H1 (cell line): ENCODE measurements around the gene MR1. TPM values are rescaled to one million over a fixed set of nuclear protein-coding genes. Genes with fewer than 3 reads are reported as not detected.

Experiments
- CTCF ChIA-PET: fragments of 300-600 bp; sonication (Branson Sonifier 250); formaldehyde crosslinking; loops from one replicate; lab custom pipeline; 2021; ENCODE audit not compliant: partially characterized antibody; lab: Charles Lee
- POLR2A ChIA-PET: fragments of 300-600 bp; sonication (Branson Sonifier 250); formaldehyde crosslinking; loops from one replicate; lab custom pipeline; 2021; ENCODE audit warnings: inconsistent platforms; ENCODE audit not compliant: partially characterized antibody; lab: Charles Lee
- DNase-seq, 2 experiments: peaks; one replicate each; pipeline versions ENCODE4 v3.0.0 to v3.0.0-alpha.2; 2010 to 2022; ENCODE audit warnings: low spot score in 2 of 2, low read depth in 1 of 2, mixed read lengths in 1 of 2
- FAIRE-seq: peaks from 2 replicates; lab custom pipeline; 2011; peaks lifted over from hg19 to GRCh38; lab: Jason Lieb, UNC
- H2AFZ ChIP-seq: 2 replicates; pipeline ENCODE4 v1.8.1; 2012; ENCODE audit warnings: low read length, inconsistent platforms
- H2AK5ac ChIP-seq: 2 replicates; pipeline ENCODE4 v1.6.1; 2013; ENCODE audit warnings: low read depth, low read length
- H2BK120ac ChIP-seq: replicated peaks from 2 replicates; pipeline ENCODE3; 2013; ENCODE audit warnings: low read depth, low read length, inconsistent platforms
- H2BK12ac ChIP-seq: 2 replicates; pipeline ENCODE4 v1.6.1; 2013; ENCODE audit warnings: low read depth, low read length
- H2BK15ac ChIP-seq: 2 replicates; pipeline ENCODE4 v1.6.1; 2013; ENCODE audit warnings: low read length
- H2BK20ac ChIP-seq: 2 replicates; pipeline ENCODE4 v1.6.1; 2013; ENCODE audit warnings: low read length
- H2BK5ac ChIP-seq: 2 replicates; pipeline ENCODE4 v1.6.1; 2013; ENCODE audit warnings: low read depth, low read length
- H3K14ac ChIP-seq: 2 replicates; pipeline ENCODE4 v1.6.1; 2013; ENCODE audit warnings: inconsistent platforms; ENCODE audit not compliant: insufficient read length
- H3K18ac ChIP-seq: 2 replicates; pipeline ENCODE4 v1.6.1; 2013; ENCODE audit warnings: low read length; ENCODE audit errors: extremely low read depth
- H3K23ac ChIP-seq: 2 replicates; pipeline ENCODE4 v1.6.1; 2013; ENCODE audit warnings: inconsistent platforms; ENCODE audit not compliant: insufficient read length
- H3K23me2 ChIP-seq: 2 replicates; pipeline ENCODE4 v1.6.1; 2013; ENCODE audit warnings: low read depth, low read length
- H3K27ac ChIP-seq: 2 replicates; pipeline ENCODE4 v1.6.1; 2011; ENCODE audit warnings: low read depth, low read length, inconsistent platforms
- H3K27me3 ChIP-seq, 4 experiments: replicated peaks in 1 of 4; 1 replicate in 1 of 4; 2 replicates in 3 of 4; pipeline versions ENCODE4 v1.6.1 to v1.8.1; 2011 to 2013; ENCODE audit warnings: low read length in 3 of 4, mild to moderate bottlenecking in 3 of 4, inconsistent platforms in 2 of 4, mixed read lengths in 2 of 4, moderate library complexity in 1 of 4; ENCODE audit not compliant: control insufficient read depth in 3 of 4, insufficient read depth in 3 of 4; ENCODE audit errors: extremely low read depth in 1 of 4
- H3K36me3 ChIP-seq, 4 experiments: 2 replicates each; pipeline versions ENCODE4 v1.6.1 to v1.8.1; 2011 to 2013; ENCODE audit warnings: mild to moderate bottlenecking in 4 of 4, low read length in 3 of 4, moderate library complexity in 2 of 4, control low read depth in 1 of 4, inconsistent platforms in 1 of 4; ENCODE audit not compliant: insufficient read depth in 4 of 4, control insufficient read depth in 2 of 4
- H3K4ac ChIP-seq: replicated peaks from 2 replicates; pipeline ENCODE3; 2013; ENCODE audit warnings: low read length, low read depth, mixed read lengths, inconsistent platforms; ENCODE audit not compliant: insufficient read length
- H3K4me1 ChIP-seq, 4 experiments: replicated peaks in 1 of 4; 1 replicate in 1 of 4; 2 replicates in 3 of 4; pipeline versions ENCODE4 v1.6.1 to v1.8.1; 2011 to 2013; ENCODE audit warnings: low read length in 3 of 4, inconsistent platforms in 2 of 4, mixed read lengths in 1 of 4; ENCODE audit not compliant: insufficient read depth in 4 of 4, control insufficient read depth in 3 of 4
- H3K4me2 ChIP-seq, 2 experiments: 2 replicates each; pipeline versions ENCODE4 v1.6.1 to v1.8.1; 2011 to 2013; ENCODE audit warnings: low read depth in 2 of 2, low read length in 2 of 2, control low read depth in 1 of 2, inconsistent platforms in 1 of 2, mild to moderate bottlenecking in 1 of 2; ENCODE audit not compliant: insufficient read depth in 1 of 2
- H3K4me3 ChIP-seq, 4 experiments: fragments of 200-600, 300-600 bp in 1 of 4; sonication (generic), shearing (Covaris generic), sonication (Bioruptor Twin) in 1 of 4; 2 replicates each; pipeline versions ENCODE4 v1.5.1 to v1.8.1; 2011 to 2016; ENCODE audit warnings: low read length in 4 of 4, low read depth in 3 of 4, control low read depth in 2 of 4, inconsistent platforms in 2 of 4, mild to moderate bottlenecking in 2 of 4, mixed read lengths in 1 of 4, moderate library complexity in 1 of 4; ENCODE audit not compliant: insufficient read depth in 2 of 4; ENCODE audit errors: extremely low read depth in 1 of 4
- H3K56ac ChIP-seq: replicated peaks from 2 replicates; pipeline ENCODE3; 2013; ENCODE audit warnings: low read depth, mild to moderate bottlenecking, mixed read lengths, low read length, inconsistent platforms; ENCODE audit not compliant: insufficient read length
- H3K79me1 ChIP-seq: 2 replicates; pipeline ENCODE4 v1.6.1; 2013; ENCODE audit warnings: low read depth, low read length, control low read depth
- H3K79me2 ChIP-seq, 2 experiments: 2 replicates each; pipeline versions ENCODE4 v1.6.1 to v1.8.1; 2012 to 2013; ENCODE audit warnings: low read length in 2 of 2, mild to moderate bottlenecking in 2 of 2, inconsistent platforms in 1 of 2; ENCODE audit not compliant: insufficient read depth in 2 of 2, control insufficient read depth in 1 of 2
- H3K9ac ChIP-seq, 4 experiments: replicated peaks in 1 of 4; 1 replicate in 1 of 4; 2 replicates in 3 of 4; pipeline versions ENCODE4 v1.6.1 to v1.8.1; 2011 to 2013; ENCODE audit warnings: low read depth in 3 of 4, low read length in 3 of 4, control low read depth in 2 of 4, mild to moderate bottlenecking in 2 of 4, moderate library complexity in 2 of 4, inconsistent platforms in 1 of 4; ENCODE audit errors: extremely low read depth in 1 of 4
- H3K9me3 ChIP-seq, 2 experiments: 2 replicates each; pipeline versions ENCODE4 v1.6.1 to v1.8.1; 2012 to 2013; ENCODE audit warnings: mild to moderate bottlenecking in 2 of 2, moderate library complexity in 2 of 2, control low read depth in 1 of 2, inconsistent platforms in 1 of 2, low read depth in 1 of 2, low read length in 1 of 2, mixed read lengths in 1 of 2; ENCODE audit not compliant: insufficient read depth in 2 of 2
- H4K20me1 ChIP-seq, 2 experiments: replicated peaks in 1 of 2; 2 replicates each; pipeline versions ENCODE3 to v1.8.1; 2011 to 2013; ENCODE audit warnings: inconsistent platforms in 2 of 2, low read length in 2 of 2, mild to moderate bottlenecking in 1 of 2; ENCODE audit not compliant: insufficient read depth in 2 of 2, control insufficient read depth in 1 of 2
- H4K5ac ChIP-seq: 2 replicates; pipeline ENCODE4 v1.6.1; 2013; ENCODE audit warnings: low read length, low read depth, mixed read lengths, inconsistent platforms; ENCODE audit not compliant: insufficient read length
- H4K8ac ChIP-seq: 2 replicates; pipeline ENCODE4 v1.8.0; 2013; ENCODE audit warnings: mild to moderate bottlenecking, moderate library complexity, low read length, inconsistent platforms; ENCODE audit not compliant: insufficient read depth; ENCODE audit errors: extremely low read depth
- H4K91ac ChIP-seq: replicated peaks from 2 replicates; pipeline ENCODE3; 2013; ENCODE audit warnings: low read length, mixed read lengths, inconsistent platforms; ENCODE audit not compliant: insufficient read length
- MAFK ChIP-seq: IDR thresholded peaks from 2 replicates; pipeline ENCODE4 v1.6.1; 2012; ENCODE audit warnings: low read depth, mild to moderate bottlenecking, improper control_type of control experiment, low read length
- RAD21 ChIP-seq, 2 experiments: IDR thresholded peaks in 1 of 2; conservative IDR thresholded peaks in 1 of 2; 2 replicates each; pipeline ENCODE4 v1.6.1; 2011; ENCODE audit warnings: low read depth in 2 of 2, low read length in 2 of 2, improper control_type of control experiment in 1 of 2, inconsistent platforms in 1 of 2, mild to moderate bottlenecking in 1 of 2, moderate library complexity in 1 of 2
- SRF ChIP-seq: IDR thresholded peaks from 2 replicates; pipeline ENCODE4 v1.6.1; 2011; ENCODE audit warnings: mild to moderate bottlenecking, low read depth, low read length, moderate library complexity
- WGBS, 2 experiments: shearing (Covaris generic) in 1 of 2; methylation state at CpG; one replicate each; pipeline versions ENCODE4 v1.1.6 to v1.1.7; 2013 to 2015; ENCODE audit warnings: low lambda C conversion rate in 2 of 2, mixed read lengths in 2 of 2, inconsistent platforms in 1 of 2, low coverage in 1 of 2, missing lambda C conversion rate in 1 of 2; ENCODE audit not compliant: insufficient replicate concordance in 2 of 2, insufficient coverage in 1 of 2, insufficient read length in 1 of 2; ENCODE audit errors: extremely low coverage in 1 of 2, missing lambda C conversion rate in 1 of 2; 5-methylcytosine and 5-hydroxymethylcytosine counted together
- polyA plus RNA-seq, 7 experiments: library from polyadenylated mRNA; depleted of rRNA in 3 of 7; stranded (reverse) in 5 of 7; unstranded in 2 of 7; fragments of >200 nt in 5 of 7; fragments of 200-250 nt in 2 of 7; gene quantifications; 1 replicate in 5 of 7; 2 replicates in 1 of 7; 4 replicates in 1 of 7; pipeline versions ENCODE4 v1.2.1 to v1.2.3, GENCODE V29; 2011 to 2013; ENCODE audit warnings: missing spikeins in 2 of 7, mixed read lengths in 2 of 7
- total RNA-seq: library from RNA; stranded (reverse); fragmentation: NEBNext Ultra II Directional; extraction: Animal tissue kit (Norgen Biotek cat#: 25700); gene quantifications from 2 replicates; pipeline ENCODE4 v1.2.1, GENCODE V29; 2021

MR1 gene
- total and polyA plus RNA-seq, 2 of the 8 experiments (the other 6 are each of a cell fraction or from before 2014, with no cell fraction given) = 0.09 TPM; not detected in 1

DNA sequence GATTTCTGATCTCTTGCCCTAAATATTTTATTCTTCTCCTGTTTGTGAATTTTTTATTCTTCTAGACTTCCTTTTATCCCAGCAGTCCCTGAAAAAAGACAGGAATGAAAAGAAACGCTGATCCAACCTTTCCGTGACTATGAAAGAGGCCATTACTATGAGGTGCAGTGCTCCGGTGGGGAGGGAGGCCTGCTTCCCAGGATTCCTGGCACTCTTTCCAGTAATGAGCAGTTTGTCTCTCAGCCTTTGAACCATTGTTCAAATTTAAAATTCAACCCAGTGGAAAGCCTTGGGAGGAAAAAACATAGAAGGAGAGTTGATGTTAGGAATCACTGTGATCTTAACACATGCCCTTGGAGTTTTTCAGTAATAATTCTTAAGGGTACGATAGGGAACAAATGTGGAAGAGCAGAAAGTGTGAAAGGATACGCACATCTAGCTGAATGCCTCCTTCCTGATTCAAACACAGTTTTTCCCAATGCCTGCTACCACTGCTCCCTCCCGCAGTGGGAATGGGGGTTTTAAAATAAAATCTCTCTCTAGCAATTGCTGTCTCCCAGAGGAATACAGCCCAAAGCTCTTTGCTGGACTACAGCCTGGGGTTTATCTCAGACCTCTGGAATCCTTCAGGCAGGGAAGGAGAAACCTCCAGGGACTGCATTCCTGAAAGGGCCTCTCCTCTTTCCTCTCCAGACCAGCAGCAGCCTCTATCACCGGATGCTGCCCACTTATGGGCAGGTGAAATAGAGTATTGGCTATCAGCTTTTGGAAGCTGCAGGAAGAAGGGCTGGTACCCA, 60.8 kb downstream of the MR1 start:
- Histone ChIP-seq H3K4me1 (peaks cover 9 to 26% (median 23%) of the 10 kb centered on the region in 4 experiments), H3K9ac (no peak overlapping the region), H3K36me3 (no peaks in the 10 kb centered on the region), H2AFZ (no peak overlapping the region), H4K5ac (no peak overlapping the region), H3K4me3 (no peak overlapping the region), H2AK5ac (no peak overlapping the region), H3K4ac (no peak overlapping the region), H3K56ac (no peak overlapping the region), H3K4me2 (no peak overlapping the region), H3K9me3 (no peaks in the 10 kb centered on the region), H3K27ac (no peak overlapping the region), H4K8ac (no peak overlapping the region), H2BK120ac (no peak overlapping the region), H2BK12ac (no peak overlapping the region), H3K23me2 (peaks cover 7% of the 10 kb centered on the region), H2BK5ac (no peak overlapping the region), H3K79me1 (no peaks in the 10 kb centered on the region), H3K18ac (no peak overlapping the region), H3K23ac (no peak overlapping the region), H3K27me3 (peaks cover 0 to 32% (median 16%) of the 10 kb centered on the region in 4 experiments; a peak in 5 of 7 replicates), H4K91ac (no peak overlapping the region), H3K79me2 (peaks cover 0 to 29% of the 10 kb centered on the region in 2 experiments; a peak in 2 of 4 replicates), H3K14ac (no peak overlapping the region), H2BK20ac (no peak overlapping the region), H4K20me1 (peaks cover 18 to 21% of the 10 kb centered on the region in 2 experiments)
- CTCF ChIA-PET = interaction anchor here (0.6 to 12.3 kb wide), 7 partner anchors 10 to 46 kb away, joined by 3 to 115 read pairs (median 3); no protein-coding TSS in a partner anchor
- FAIRE-seq (no peak), DNase-seq (no peak)
- POLR2A ChIA-PET = interaction anchor here (0.9 to 14.2 kb wide), 3 partner anchors 5 to 71 kb away, joined by 3 to 253 read pairs (median 4); partner anchors contain the start of genes IER5 and STX6
- 71% methylated on average over 7 of the region's 7 CpGs; no CpG with 5 or more reads in 1 of the 2 experiments for WGBS, 2 experiments
- TF ChIP-seq MAFK (no peak), RAD21 (IDR thresholded peaks at IDR 0.05 in 1 of 2, conservative IDR thresholded peaks at IDR 0.05 in 1 of 2; ENCODE audit: low read depth in 2 of 2, low read length in 2 of 2) (peak in 1 of 2 experiments; percentile 4; a peak in 1 of 4 replicates), SRF (peak; percentile 92)
- TF ChIP-seq, all 59 proteins: peak for 2
- H2BK15ac ChIP-seq = no peak overlapping the region
